Skeletal muscle tissue (tissue), 4 donors: ENCODE results near the gene CEP290. TPM values are rescaled to one million over a fixed set of nuclear protein-coding genes. Genes with fewer than 3 reads are reported as not detected.
"Not testable (repeated sequence)": the region's sequence is repeated elsewhere in the genome, so short reads cannot be mapped to it uniquely, and the experiment has no call there.

Experiments used
- H3K27ac ChIP-seq: one replicate; pipeline ENCODE4 v1.7.0; 2013; ENCODE audit warnings: mild to moderate bottlenecking, low read depth, low read length, inconsistent platforms
- H3K27me3 ChIP-seq, 3 donors: one replicate each; pipeline ENCODE4 v1.7.0; 2013; ENCODE audit warnings: low read length in 3 of 3; ENCODE audit not compliant: control insufficient read depth in 3 of 3, insufficient read depth in 3 of 3
- H3K36me3 ChIP-seq, 3 donors: one replicate each; pipeline ENCODE4 v1.7.0; 2013; ENCODE audit warnings: low read length in 3 of 3; ENCODE audit not compliant: control insufficient read depth in 3 of 3, insufficient read depth in 3 of 3
- H3K4me1 ChIP-seq, 3 donors: one replicate each; pipeline ENCODE4 v1.7.0; 2013; ENCODE audit warnings: low read length in 3 of 3, mild to moderate bottlenecking in 3 of 3; ENCODE audit not compliant: control insufficient read depth in 3 of 3, insufficient read depth in 3 of 3
- H3K4me3 ChIP-seq, 3 donors: one replicate each; pipeline ENCODE4 v1.7.0; 2013; ENCODE audit warnings: low read length in 3 of 3
- H3K9ac ChIP-seq, 3 donors: one replicate each; pipeline ENCODE4 v1.7.0; 2013; ENCODE audit warnings: low read length in 3 of 3, mild to moderate bottlenecking in 3 of 3, moderate library complexity in 2 of 3, low read depth in 1 of 3
- H3K9me3 ChIP-seq, 3 donors: one replicate each; pipeline ENCODE4 v1.7.0; 2013; ENCODE audit warnings: low read length in 3 of 3; ENCODE audit not compliant: control insufficient read depth in 3 of 3
- total RNA-seq: library from RNA; depleted of rRNA; stranded (reverse); fragments of >200 nt; gene quantifications from one replicate; pipeline ENCODE4 v1.2.3, GENCODE V29; 2014
- donor health status: Osteomylitis.

CEP290 gene
- total RNA-seq, 1 donor from 2014 or later: 12.0 TPM

DNA sequence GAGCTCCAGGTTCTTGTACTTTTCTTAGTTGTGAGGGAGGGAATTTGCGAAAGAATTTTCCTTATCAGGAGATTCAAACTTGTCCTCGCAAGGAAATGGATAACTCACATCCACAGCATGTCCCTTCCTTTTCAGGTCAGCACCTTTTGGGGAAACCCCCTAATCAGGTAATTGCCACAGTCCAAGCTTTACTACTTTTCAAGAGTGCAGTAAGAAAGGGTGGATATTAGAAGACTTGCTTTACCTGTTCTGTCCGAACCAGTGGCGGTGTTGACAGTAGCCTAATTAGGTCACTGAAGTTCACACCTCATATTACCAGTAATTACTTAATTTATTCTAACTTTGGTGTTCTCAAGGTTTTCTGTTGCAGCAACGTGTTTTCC lies 106.0 kb downstream of the CEP290 start:
- no peaks in the 10 kb centered on the region for H3K27me3 ChIP-seq
- H3K36me3 ChIP-seq: no peaks in the 10 kb centered on the region
- H3K9me3 ChIP-seq: no peaks in the 10 kb centered on the region
- peak overlapping the region; percentile 67 for H3K27ac ChIP-seq
- peak overlapping the region; percentile 94 to 100 (median 98) for H3K4me3 ChIP-seq
- H3K9ac ChIP-seq: peak overlapping the region; percentile 88 to 89 (median 89)
- peaks cover 9 to 26% (median 12%) of the 10 kb centered on the region in 3 donors for H3K4me1 ChIP-seq

- Histone ChIP-seq H3K36me3 (no peaks in the 10 kb centered on the region), H3K9me3 (no peaks in the 10 kb centered on the region), H3K9ac (peak overlapping the region; percentile 88 to 89 (median 89)), H3K27me3 (no peaks in the 10 kb centered on the region), H3K4me3 (peak overlapping the region; percentile 94 to 100 (median 98)), H3K27ac (peak overlapping the region; percentile 67), H3K4me1 (peaks cover 9 to 26% (median 12%) of the 10 kb centered on the region in 3 donors)
These were observed 106.5 kb downstream of the CEP290 start for GRCh38 chr12:88035271-88035906.

DNA sequence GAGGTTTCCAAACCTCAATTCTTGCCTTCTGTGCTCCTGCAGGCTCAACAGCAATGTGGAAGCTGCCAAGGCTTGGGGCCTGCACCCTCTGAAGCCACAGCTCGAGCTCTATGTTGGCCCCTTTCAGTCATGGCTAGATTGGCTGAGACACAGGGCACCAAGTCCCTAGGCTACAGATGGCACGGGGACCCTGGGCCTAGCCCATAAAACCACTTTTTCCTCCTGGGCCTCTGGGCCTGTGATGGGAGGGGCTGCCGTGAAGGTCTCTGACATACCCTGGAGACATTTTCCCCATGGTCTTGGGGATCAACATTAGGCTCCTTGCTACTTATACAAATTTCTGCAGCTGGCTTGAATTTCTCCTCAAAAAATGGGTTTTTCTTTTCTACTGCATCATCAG lies 110.7 kb downstream of the CEP290 start:
- H3K4me3 ChIP-seq, H3K36me3 ChIP-seq, H3K9ac ChIP-seq, H3K27ac ChIP-seq, H3K9me3 ChIP-seq, H3K27me3 ChIP-seq: not testable (repeated sequence)
- peaks cover 3 to 14% (median 8%) of the 10 kb centered on the region in 3 donors for H3K4me1 ChIP-seq

DNA sequence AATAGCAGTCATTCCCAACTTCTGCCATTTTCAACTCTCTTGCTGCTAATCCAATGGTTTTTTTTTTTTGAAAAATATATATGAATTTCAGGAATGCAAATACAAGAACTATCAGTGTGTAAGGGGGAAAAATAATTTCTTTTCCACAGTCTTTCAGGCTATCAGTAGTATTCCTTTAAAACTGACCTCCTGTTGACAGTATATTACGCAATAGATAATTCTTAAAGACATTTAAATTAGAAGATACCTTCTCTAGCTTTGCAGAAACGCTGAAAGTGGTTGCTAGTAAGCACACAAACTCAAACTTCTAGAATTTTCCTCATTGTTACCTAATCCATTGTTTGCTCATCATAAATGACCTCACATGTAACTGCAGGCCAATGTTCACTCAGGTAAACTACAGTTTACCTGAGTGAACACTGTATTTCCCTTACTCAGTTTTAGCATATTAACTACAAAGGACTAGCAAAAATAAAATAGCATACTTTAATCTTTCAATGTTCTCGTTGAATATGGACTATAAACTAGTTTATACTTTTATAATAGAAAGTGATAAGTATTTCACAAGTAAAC lies 112.7 kb downstream of the CEP290 start, which contains the start of gene C12orf50:
Gene C12orf50, minus strand, starts transcription at position 309 of the 573 bp plus-strand sequence. CDS start 2,439 bp downstream, outside the sequence.
- Histone ChIP-seq H3K9ac (no peak within 1 kb of the TSS), H3K36me3 (no peaks in the 10 kb centered on the region), H3K9me3 (no peaks in the 10 kb centered on the region), H3K4me1 (no peaks in the 10 kb centered on the region), H3K4me3 (no peak within 1 kb of the TSS), H3K27me3 (no peaks in the 10 kb centered on the region), H3K27ac (no peak within 1 kb of the TSS)

DNA sequence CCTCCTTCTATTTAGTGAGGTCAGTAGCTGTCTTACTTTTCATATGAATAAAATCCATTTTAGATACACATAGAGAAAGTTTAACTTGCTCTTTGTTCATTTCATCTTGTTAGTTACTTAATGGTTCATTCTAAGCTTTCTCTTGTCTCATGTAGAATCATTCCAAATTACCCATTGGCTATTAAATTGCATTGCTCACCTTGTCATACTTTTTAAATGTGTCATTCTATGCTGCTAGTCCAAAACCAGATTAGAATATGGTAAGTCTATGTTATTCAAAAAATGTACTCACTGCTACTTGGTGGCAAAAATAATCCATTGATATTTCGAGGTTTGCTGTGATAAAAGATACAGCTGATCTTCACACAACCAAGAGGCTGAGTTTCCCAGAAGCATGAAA lies 115.7 kb downstream of the CEP290 start:
- Histone ChIP-seq H3K9me3 (no peaks in the 10 kb centered on the region), H3K27ac (no peak overlapping the region), H3K36me3 (no peaks in the 10 kb centered on the region), H3K4me1 (no peaks in the 10 kb centered on the region), H3K9ac (no peak overlapping the region), H3K4me3 (no peak overlapping the region), H3K27me3 (no peaks in the 10 kb centered on the region)

GRCh38 chr12:88017964-88018363 lies 123.9 kb downstream of the CEP290 start:
- H3K36me3 ChIP-seq: no peaks in the 10 kb centered on the region
- H3K4me3 ChIP-seq: no peak overlapping the region
- H3K9ac ChIP-seq: no peak overlapping the region
- no peak overlapping the region for H3K27ac ChIP-seq
- no peaks in the 10 kb centered on the region for H3K4me1 ChIP-seq
- H3K27me3 ChIP-seq: no peaks in the 10 kb centered on the region
- no peaks in the 10 kb centered on the region for H3K9me3 ChIP-seq

GRCh38 chr12:88015825-88016224 lies 126.1 kb downstream of the CEP290 start:
- H3K9me3 ChIP-seq: no peaks in the 10 kb centered on the region
- no peak overlapping the region for H3K27ac ChIP-seq
- no peak overlapping the region for H3K9ac ChIP-seq
- H3K27me3 ChIP-seq: no peaks in the 10 kb centered on the region
- no peaks in the 10 kb centered on the region for H3K4me1 ChIP-seq
- H3K4me3 ChIP-seq: no peak overlapping the region
- H3K36me3 ChIP-seq: no peaks in the 10 kb centered on the region

DNA sequence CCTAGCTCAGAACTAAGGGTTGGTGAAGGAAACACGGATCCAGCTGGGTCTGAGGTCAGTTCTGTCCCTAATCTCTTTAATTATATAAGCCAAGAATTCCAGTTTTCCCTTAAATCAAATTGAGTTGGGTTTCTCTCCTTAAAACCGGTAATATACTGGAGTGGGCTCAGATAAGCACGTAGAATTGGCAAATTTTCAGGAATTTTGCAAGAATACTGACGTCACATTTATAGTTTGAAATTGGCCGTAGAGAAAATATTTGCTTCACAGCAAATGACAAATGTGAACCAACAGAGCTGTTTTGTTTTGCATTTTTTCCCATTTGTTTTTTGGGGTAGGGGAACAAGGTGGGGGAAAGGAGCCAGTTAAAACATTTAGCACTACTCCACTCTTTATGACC lies 130.1 kb downstream of the CEP290 start:
- Histone ChIP-seq H3K9ac (no peak overlapping the region), H3K4me3 (no peak overlapping the region), H3K9me3 (no peaks in the 10 kb centered on the region), H3K4me1 (no peaks in the 10 kb centered on the region), H3K27me3 (no peaks in the 10 kb centered on the region), H3K27ac (no peak overlapping the region), H3K36me3 (no peaks in the 10 kb centered on the region)

GRCh38 chr12:88006351-88006750 lies 135.5 kb downstream of the CEP290 start:
- H3K36me3 ChIP-seq: no peaks in the 10 kb centered on the region
- peaks cover 0 to 4% (median 0%) of the 10 kb centered on the region in 3 donors for H3K9me3 ChIP-seq
- no peak overlapping the region for H3K9ac ChIP-seq
- no peak overlapping the region for H3K4me3 ChIP-seq
- H3K4me1 ChIP-seq: no peaks in the 10 kb centered on the region
- no peak overlapping the region for H3K27ac ChIP-seq
- no peaks in the 10 kb centered on the region for H3K27me3 ChIP-seq

GRCh38 chr12:88001327-88001726 lies 140.6 kb downstream of the CEP290 start:
- H3K36me3 ChIP-seq: no peaks in the 10 kb centered on the region
- no peaks in the 10 kb centered on the region for H3K4me1 ChIP-seq
- no peak overlapping the region for H3K27ac ChIP-seq
- peaks cover 0 to 4% (median 0%) of the 10 kb centered on the region in 3 donors for H3K9me3 ChIP-seq
- no peaks in the 10 kb centered on the region for H3K27me3 ChIP-seq
- H3K4me3 ChIP-seq: no peak overlapping the region
- no peak overlapping the region for H3K9ac ChIP-seq
